ENCODE results near the gene FES.

FES gene

GRCh38 chr15:90911302-90911623, 27.0 kb downstream of the FES start:
- CTCF ChIA-PET, result interaction anchor here (1.3 to 3.7 kb wide), 4 partner anchors 8 to 592 kb away, joined by 3 to 24 read pairs (median 5); partner anchors contain the start of genes HDDC3 and MAN2A2
- POLR2A ChIA-PET, result no interaction called here

GRCh38 chr15:90911906-90912769, 27.8 kb downstream of the FES start:
- no peak for DNase-seq (ENCODE audit: extremely low spot score)
- TF ChIP-seq, protein P1, sequence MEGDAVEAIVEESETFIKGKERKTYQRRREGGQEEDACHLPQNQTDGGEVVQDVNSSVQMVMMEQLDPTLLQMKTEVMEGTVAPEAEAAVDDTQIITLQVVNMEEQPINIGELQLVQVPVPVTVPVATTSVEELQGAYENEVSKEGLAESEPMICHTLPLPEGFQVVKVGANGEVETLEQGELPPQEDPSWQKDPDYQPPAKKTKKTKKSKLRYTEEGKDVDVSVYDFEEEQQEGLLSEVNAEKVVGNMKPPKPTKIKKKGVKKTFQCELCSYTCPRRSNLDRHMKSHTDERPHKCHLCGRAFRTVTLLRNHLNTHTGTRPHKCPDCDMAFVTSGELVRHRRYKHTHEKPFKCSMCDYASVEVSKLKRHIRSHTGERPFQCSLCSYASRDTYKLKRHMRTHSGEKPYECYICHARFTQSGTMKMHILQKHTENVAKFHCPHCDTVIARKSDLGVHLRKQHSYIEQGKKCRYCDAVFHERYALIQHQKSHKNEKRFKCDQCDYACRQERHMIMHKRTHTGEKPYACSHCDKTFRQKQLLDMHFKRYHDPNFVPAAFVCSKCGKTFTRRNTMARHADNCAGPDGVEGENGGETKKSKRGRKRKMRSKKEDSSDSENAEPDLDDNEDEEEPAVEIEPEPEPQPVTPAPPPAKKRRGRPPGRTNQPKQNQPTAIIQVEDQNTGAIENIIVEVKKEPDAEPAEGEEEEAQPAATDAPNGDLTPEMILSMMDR (IDR thresholded peaks at IDR 0.05; ENCODE audit: control extremely low read depth, extremely low read depth, low read depth, missing control alignments), result no peak
- ChIA-PET POLR2A (no interaction called here), CTCF (interaction anchor here (1.4 to 3.7 kb wide), 3 partner anchors 9 to 23 kb away, joined by 3 to 24 read pairs (median 5); partner anchors contain the start of genes HDDC3, MAN2A2 and UNC45A)

More at GRCh38 chr15:90911302-90911623, 27.0 kb downstream of the FES start:
- TF ChIP-seq, protein P1 (IDR thresholded peaks at IDR 0.05; ENCODE audit: control extremely low read depth, extremely low read depth, low read depth, missing control alignments), result no peak
- no peak for DNase-seq (ENCODE audit: extremely low spot score)

DNA sequence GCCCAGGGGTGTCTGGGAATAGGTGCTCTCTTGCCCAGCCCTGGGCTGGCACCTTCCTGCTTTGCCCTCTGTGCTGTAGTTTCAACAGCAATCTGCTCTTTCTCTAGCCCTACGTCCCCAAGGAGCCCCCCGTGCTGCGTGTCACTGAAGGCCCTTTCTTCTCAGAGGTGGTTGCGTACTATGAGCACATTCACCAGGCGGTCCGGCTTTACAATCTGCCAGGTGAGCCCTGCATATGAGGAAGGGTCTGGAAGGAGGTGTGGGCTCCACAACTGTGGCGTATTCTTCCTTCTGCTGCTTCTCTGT, 28.4 kb downstream of the FES start:
- ChIA-PET POLR2A (no interaction called here), CTCF (interaction anchor here (1.4 to 3.7 kb wide), 3 partner anchors 10 to 22 kb away, joined by 3 to 36 read pairs (median 24); partner anchors contain the start of genes HDDC3, MAN2A2 and UNC45A)
- no peak for DNase-seq (ENCODE audit: extremely low spot score)
- TF ChIP-seq, protein P1 (IDR thresholded peaks at IDR 0.05; ENCODE audit: control extremely low read depth, extremely low read depth, low read depth, missing control alignments), result no peak

DNA sequence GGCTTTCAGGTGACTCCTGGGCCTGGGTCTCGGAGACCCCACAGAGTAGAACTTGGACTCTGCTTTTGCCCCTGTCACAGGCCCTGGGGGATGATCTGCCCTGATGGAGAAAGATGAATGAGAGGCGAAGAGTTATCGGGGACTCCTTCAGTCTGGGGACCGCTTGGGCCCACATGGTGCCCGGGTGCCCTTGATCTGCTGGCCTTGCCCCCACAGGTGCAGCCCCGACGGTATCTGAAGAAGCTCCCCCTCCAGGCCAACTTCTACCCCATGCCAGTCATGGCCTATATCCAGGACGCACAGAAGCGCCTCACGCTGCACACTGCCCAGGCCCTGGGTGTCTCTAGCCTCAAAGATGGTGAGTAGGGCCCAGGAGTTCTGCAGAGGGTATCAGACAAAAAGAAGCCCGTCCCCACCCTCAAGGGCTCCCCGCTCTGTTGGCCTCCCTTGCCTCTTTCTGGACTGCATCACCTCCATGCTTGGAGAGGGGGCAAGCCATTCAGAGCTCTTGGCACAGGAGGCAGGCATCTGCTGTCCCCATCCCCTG, 29.2 kb downstream of the FES start:
- ChIA-PET POLR2A (no interaction called here), CTCF (interaction anchor here (0.8 to 3.7 kb wide), 6 partner anchors 10 to 28 kb away, joined by 3 to 36 read pairs (median 4); partner anchors contain the start of genes HDDC3, MAN2A2 and UNC45A)
- TF ChIP-seq, protein P1 (IDR thresholded peaks at IDR 0.05; ENCODE audit: control extremely low read depth, extremely low read depth, low read depth, missing control alignments), result no peak
- DNase-seq (ENCODE audit: extremely low spot score), result no peak

GRCh38 chr15:90914305-90915080, 30.2 kb downstream of the FES start:
- ChIA-PET CTCF (interaction anchor here (0.8 to 4.8 kb wide), 6 partner anchors 11 to 29 kb away, joined by 4 to 38 read pairs (median 14); partner anchors contain the start of genes HDDC3, MAN2A2 and UNC45A), POLR2A (no interaction called here)
- TF ChIP-seq, protein P1 (IDR thresholded peaks at IDR 0.05; ENCODE audit: control extremely low read depth, extremely low read depth, low read depth, missing control alignments), result no peak
- DNase-seq (ENCODE audit: extremely low spot score), result no peak

GRCh38 chr15:90915216-90915807, 31.0 kb downstream of the FES start:
- DNase-seq (ENCODE audit: extremely low spot score), result no peak
- ChIA-PET CTCF (interaction anchor here (0.8 to 4.8 kb wide), 4 partner anchors 9 to 30 kb away, joined by 3 to 38 read pairs (median 20); partner anchors contain the start of genes HDDC3, MAN2A2 and UNC45A), POLR2A (no interaction called here)
- TF ChIP-seq, protein P1 (IDR thresholded peaks at IDR 0.05; ENCODE audit: control extremely low read depth, extremely low read depth, low read depth, missing control alignments), result no peak

Measured in GM10248 (cell line).